Peyer's patch (tissue), 4 donors: ENCODE results near the gene JPH2. TPM values are rescaled to one million over a fixed set of nuclear protein-coding genes. Genes with fewer than 3 reads are reported as not detected.
A peak's percentile ranks its signal among the peaks of the same experiment; 100 is the strongest.

Source experiments
- DNase-seq, 3 donors: peaks; one replicate each; pipeline ENCODE4 v3.0.0-alpha.2; 2017 to 2019
- H3K27ac ChIP-seq, 4 donors: fragments of 200-600 bp; sonication (generic); one replicate each; pipeline ENCODE4 v1.5.1; 2016 to 2019
- H3K27me3 ChIP-seq, 2 donors: fragments of 200-600 bp; sonication (generic); one replicate each; pipeline ENCODE4 v1.5.1; 2019
- H3K36me3 ChIP-seq, 3 donors: fragments of 200-600 bp; sonication (generic); one replicate each; pipeline ENCODE4 v1.5.1; 2016 to 2019
- H3K4me1 ChIP-seq, 4 donors: fragments of 200-600 bp; sonication (generic); one replicate each; pipeline ENCODE4 v1.5.1; 2016 to 2019
- H3K4me3 ChIP-seq, 4 donors: fragments of 200-600 bp; sonication (generic); 1 replicate in 3 of 4; 2 replicates in 1 of 4; pipeline ENCODE4 v1.5.1; 2016 to 2019; ENCODE audit warnings: mild to moderate bottlenecking in 1 of 4
- H3K9me3 ChIP-seq, 4 donors: fragments of 200-600 bp; sonication (generic); one replicate each; pipeline ENCODE4 v1.5.1; 2016 to 2019; ENCODE audit warnings: mild to moderate bottlenecking in 1 of 4
- CTCF ChIP-seq, 6 experiments: fragments of 450-650 bp in 4 of 6; fragments of 200-600 bp in 2 of 6; sonication (generic) in 1 of 6; IDR thresholded peaks; one replicate each; pipeline ENCODE4 v1.5.1; 2017 to 2019; ENCODE audit warnings: antibody characterized with exemption in 6 of 6, mild to moderate bottlenecking in 3 of 6, moderate library complexity in 1 of 6
- POLR2A ChIP-seq, 2 donors: fragments of 450-650 bp; IDR thresholded peaks; one replicate each; pipeline ENCODE4 v1.5.1; 2017; ENCODE audit warnings: antibody characterized with exemption in 2 of 2, mild to moderate bottlenecking in 2 of 2, moderate library complexity in 2 of 2
- total RNA-seq, 4 donors: library from RNA; depleted of rRNA; stranded (reverse); fragments of >200 nt; gene quantifications; one replicate each; pipeline ENCODE4 v1.1.0, GENCODE V29; 2016

Gene JPH2
- total RNA-seq, 4 donors from 2014 or later, result 1.2 to 8.0 (median 4.2) TPM

- peak within 1 kb of the TSS; percentile 93 to 99 (median 97) for H3K27ac ChIP-seq
- DNase-seq, result peak; percentile 98 to 99 (median 98)
- H3K4me3 ChIP-seq, result peak within 1 kb of the TSS; percentile 69 to 98 (median 85)
- no peaks in the 10 kb centered on the region for H3K27me3 ChIP-seq
- no peaks in the 10 kb centered on the region for H3K9me3 ChIP-seq
- peaks cover 0 to 11% (median 0%) of the 10 kb centered on the region in 3 donors for H3K36me3 ChIP-seq
- TF ChIP-seq POLR2A (IDR thresholded peaks at IDR 0.05), result peak; percentile 97 to 99
- TF ChIP-seq CTCF (IDR thresholded peaks at IDR 0.05), result peak in 2 of 6 experiments; percentile 6 to 18
- peaks cover 0 to 45% (median 0%) of the 10 kb centered on the region in 4 donors for H3K4me1 ChIP-seq
Measured at GRCh38 chr20:44210406-44211176, 23.6 kb upstream of the JPH2 start, which contains the start of gene OSER1. Gene OSER1 (minus strand): TSS chr20:44210771. CDS start chr20:44206957, 3,814 bp downstream.

- no peak for TF ChIP-seq POLR2A (IDR thresholded peaks at IDR 0.05)
- TF ChIP-seq CTCF (IDR thresholded peaks at IDR 0.05), result no peak
- Histone ChIP-seq H3K4me1 (peaks cover 0 to 47% (median 0%) of the 10 kb centered on the region in 4 donors), H3K36me3 (peaks cover 0 to 18% (median 0%) of the 10 kb centered on the region in 3 donors), H3K27me3 (no peaks in the 10 kb centered on the region), H3K9me3 (no peaks in the 10 kb centered on the region), H3K27ac (peak overlapping the region; percentile 93 to 99 (median 97)), H3K4me3 (peak overlapping the region; percentile 69 to 98 (median 85))
- no peak for DNase-seq
Measured at GRCh38 chr20:44209686-44210405, 22.9 kb upstream of the JPH2 start.

GRCh38 chr20:44208770-44209169 is 21.8 kb upstream of the JPH2 start:
- H3K27ac ChIP-seq, result peak overlapping the region in 3 of 4 donors; percentile 96 to 99 (median 98)
- H3K4me3 ChIP-seq, result peak overlapping the region in 2 of 4 donors; percentile 78 to 92
- TF ChIP-seq CTCF (IDR thresholded peaks at IDR 0.05), result no peak
- no peak for TF ChIP-seq POLR2A (IDR thresholded peaks at IDR 0.05)
- no peak for DNase-seq
- peaks cover 0 to 24% (median 0%) of the 10 kb centered on the region in 3 donors for H3K36me3 ChIP-seq
- H3K27me3 ChIP-seq, result no peaks in the 10 kb centered on the region
- no peaks in the 10 kb centered on the region for H3K9me3 ChIP-seq
- H3K4me1 ChIP-seq, result peaks cover 0 to 53% (median 0%) of the 10 kb centered on the region in 4 donors

- Histone ChIP-seq H3K4me1 (peaks cover 0 to 53% (median 0%) of the 10 kb centered on the region in 4 donors), H3K4me3 (peak overlapping the region in 2 of 4 donors; percentile 78 to 92), H3K9me3 (no peaks in the 10 kb centered on the region), H3K36me3 (peaks cover 0 to 25% (median 0%) of the 10 kb centered on the region in 3 donors), H3K27me3 (no peaks in the 10 kb centered on the region), H3K27ac (peak overlapping the region in 2 of 4 donors; percentile 96 to 99)
- DNase-seq, result no peak
- TF ChIP-seq POLR2A (IDR thresholded peaks at IDR 0.05), result no peak
- no peak for TF ChIP-seq CTCF (IDR thresholded peaks at IDR 0.05)
Measured at GRCh38 chr20:44208165-44208564, 21.2 kb upstream of the JPH2 start.

GRCh38 chr20:44207126-44207723 is 20.2 kb upstream of the JPH2 start:
- no peak for TF ChIP-seq CTCF (IDR thresholded peaks at IDR 0.05)
- TF ChIP-seq POLR2A (IDR thresholded peaks at IDR 0.05), result no peak
- DNase-seq, result no peak
- Histone ChIP-seq H3K9me3 (no peaks in the 10 kb centered on the region), H3K36me3 (peaks cover 0 to 33% (median 0%) of the 10 kb centered on the region in 3 donors), H3K4me3 (no peak overlapping the region), H3K27me3 (no peaks in the 10 kb centered on the region), H3K27ac (peak overlapping the region in 1 of 4 donors; percentile 96), H3K4me1 (peaks cover 0 to 49% (median 0%) of the 10 kb centered on the region in 4 donors)
